HEK293 (cell line): ENCODE measurements around the gene CPN2.

Experiments
- CTCF ChIA-PET: fragments of 350-600 bp; formaldehyde crosslinking; extraction: SDS; loops from one replicate; lab custom pipeline; 2021; ENCODE audit warnings: antibody characterized with exemption; lab: Yijun Ruan, JAX
- POLR2A ChIA-PET: fragments of 300-600 bp; formaldehyde crosslinking; extraction: SDS; loops from one replicate; lab custom pipeline; 2020; ENCODE audit warnings: antibody characterized with exemption, inconsistent platforms; lab: Yijun Ruan, JAX
- H3K27ac ChIP-seq: fragments of 200-500 bp; sonication (Bioruptor generic); 2 replicates; pipeline ENCODE4 v1.5.1; 2014; ENCODE audit warnings: low read depth, low read length, control low read depth, inconsistent platforms; ENCODE audit errors: extremely low read depth
- H3K36me3 ChIP-seq, 2 experiments: fragments of 200-500 bp in 1 of 2; sonication (Bioruptor generic) in 1 of 2; 1 replicate in 1 of 2; 2 replicates in 1 of 2; pipeline ENCODE4 v1.5.1; 2014 to 2017; ENCODE audit warnings: inconsistent platforms in 2 of 2, low read length in 2 of 2; ENCODE audit not compliant: control insufficient read depth in 2 of 2, insufficient read depth in 1 of 2
- H3K4me1 ChIP-seq: fragments of 200-500 bp; sonication (Bioruptor generic); 2 replicates; pipeline ENCODE4 v1.5.1; 2014; ENCODE audit warnings: mild to moderate bottlenecking, low read length, inconsistent platforms; ENCODE audit not compliant: control insufficient read depth, insufficient read depth
- H3K4me3 ChIP-seq: 2 replicates; pipeline ENCODE4 v1.5.1; 2011; ENCODE audit warnings: low read depth, mild to moderate bottlenecking, control low read depth, low read length, moderate library complexity
- H3K9me3 ChIP-seq: fragments of 200-500 bp; sonication (Bioruptor generic); 2 replicates; pipeline ENCODE4 v1.5.1; 2014; ENCODE audit warnings: low read depth, low read length, inconsistent platforms; ENCODE audit not compliant: control insufficient read depth, insufficient read depth
- FEZF1 ChIP-seq: fragments of 450-650 bp; formaldehyde crosslinking; IDR thresholded peaks from 2 replicates; pipeline ENCODE4 v1.5.1; 2016; ENCODE audit warnings: missing biosample characterization, missing genetic modification characterization
- INSM2 ChIP-seq: fragments of 450-650 bp; formaldehyde crosslinking; IDR thresholded peaks from 2 replicates; pipeline ENCODE4 v1.5.1; 2016; ENCODE audit warnings: missing biosample characterization, missing genetic modification characterization
- KLF8 ChIP-seq: fragments of 450-650 bp; formaldehyde crosslinking; IDR thresholded peaks from 2 replicates; pipeline ENCODE4 v1.5.1; 2016; ENCODE audit warnings: missing biosample characterization, missing genetic modification characterization
- PBX3 ChIP-seq: sonication (generic); formaldehyde crosslinking; IDR thresholded peaks from 2 replicates; pipeline ENCODE4 v1.8.1; 2022; ENCODE audit warnings: mild to moderate bottlenecking, moderate library complexity, missing genetic modification reagents
- PRDM1 ChIP-seq: fragments of 450-650 bp; formaldehyde crosslinking; IDR thresholded peaks from 2 replicates; pipeline ENCODE4; 2016; ENCODE audit warnings: missing biosample characterization, missing genetic modification characterization
- PRDM6 ChIP-seq: fragments of 450-650 bp; formaldehyde crosslinking; IDR thresholded peaks from 2 replicates; pipeline ENCODE4 v1.5.1; 2017; ENCODE audit warnings: missing biosample characterization, missing genetic modification characterization
- REPIN1 ChIP-seq: fragments of 450-650 bp; formaldehyde crosslinking; IDR thresholded peaks from 2 replicates; pipeline ENCODE4 v1.5.1; 2017; ENCODE audit warnings: missing biosample characterization, missing genetic modification characterization, low read depth
- SETDB1 ChIP-seq: IDR thresholded peaks from one replicate; pipeline ENCODE4 v1.6.1; 2017; ENCODE audit warnings: mild to moderate bottlenecking, low read length, moderate library complexity, mixed read lengths; ENCODE audit not compliant: insufficient read length
- SP3 ChIP-seq: fragments of 450-650 bp; formaldehyde crosslinking; IDR thresholded peaks from 2 replicates; pipeline ENCODE4 v1.5.1; 2016; ENCODE audit warnings: missing biosample characterization, missing genetic modification characterization
- SP7 ChIP-seq: fragments of 450-650 bp; formaldehyde crosslinking; IDR thresholded peaks from 2 replicates; pipeline ENCODE4 v1.5.1; 2016; ENCODE audit warnings: missing biosample characterization, missing genetic modification characterization
- ZBTB1 ChIP-seq: fragments of 450-650 bp; formaldehyde crosslinking; IDR thresholded peaks from 2 replicates; pipeline ENCODE4 v1.5.1; 2016; ENCODE audit warnings: missing biosample characterization, missing genetic modification characterization
- ZBTB11 ChIP-seq: fragments of 450-650 bp; formaldehyde crosslinking; conservative IDR thresholded peaks from 2 replicates; pipeline ENCODE4 v1.5.1; 2016; ENCODE audit warnings: low read depth, missing biosample characterization, missing genetic modification characterization
- ZNF146 ChIP-seq: fragments of 450-650 bp; formaldehyde crosslinking; IDR thresholded peaks from 2 replicates; pipeline ENCODE4 v1.5.1; 2016; ENCODE audit warnings: missing biosample characterization, missing genetic modification characterization
- ZNF175 ChIP-seq: fragments of 450-650 bp; formaldehyde crosslinking; IDR thresholded peaks from 2 replicates; pipeline ENCODE4 v1.5.1; 2016; ENCODE audit warnings: missing biosample characterization, missing genetic modification characterization
- ZNF350 ChIP-seq: fragments of 450-650 bp; formaldehyde crosslinking; IDR thresholded peaks from 2 replicates; pipeline ENCODE4 v1.5.0; 2017; ENCODE audit warnings: missing biosample characterization, mild to moderate bottlenecking, missing genetic modification characterization
- ZNF362 ChIP-seq: fragments of 450-650 bp; formaldehyde crosslinking; IDR thresholded peaks from 2 replicates; pipeline ENCODE4 v1.5.1; 2016; ENCODE audit warnings: missing biosample characterization, missing genetic modification characterization
- ZNF404 ChIP-seq: fragments of 450-650 bp; formaldehyde crosslinking; IDR thresholded peaks from 2 replicates; pipeline ENCODE4 v1.5.1; 2017; ENCODE audit warnings: missing biosample characterization, missing genetic modification characterization
- ZNF433 ChIP-seq: fragments of 450-650 bp; formaldehyde crosslinking; IDR thresholded peaks from 2 replicates; pipeline ENCODE4 v1.5.1; 2016; ENCODE audit warnings: missing biosample characterization, missing genetic modification characterization, low read depth
- ZNF449 ChIP-seq: fragments of 450-650 bp; formaldehyde crosslinking; IDR thresholded peaks from 2 replicates; pipeline ENCODE4 v1.5.1; 2017; ENCODE audit warnings: missing biosample characterization, mild to moderate bottlenecking, missing genetic modification characterization, moderate library complexity

Gene CPN2

GRCh38 chr3:194296454-194297263 is 54.5 kb downstream of the CPN2 start:
- CTCF ChIA-PET, result interaction anchor here (0.6 to 1.2 kb wide), 2 partner anchors 12 to 160 kb away, joined by 3 to 5 read pairs; no protein-coding TSS in a partner anchor
- no peaks in the 10 kb centered on the region for H3K4me1 ChIP-seq
- no peak overlapping the region; the same call in none of the 2 replicates for H3K4me3 ChIP-seq
- H3K27ac ChIP-seq, result no peak overlapping the region
- H3K9me3 ChIP-seq, result no peaks in the 10 kb centered on the region
- no peaks in the 10 kb centered on the region for H3K36me3 ChIP-seq
- TF ChIP-seq ZNF362, result 0 out of 2 replicates have a peak, but pooled peaks have one; percentile 11
- TF ChIP-seq REPIN1 (tag by site-specific recombination), result no peak
- TF ChIP-seq SETDB1, result no peak
- TF ChIP-seq ZNF433 (tag by site-specific recombination), result no peak
- TF ChIP-seq ZNF350 (tag by site-specific recombination), result no peak
- peak; percentile 77 for TF ChIP-seq PRDM1 (tag by site-specific recombination)
- TF ChIP-seq SP7, result peak; percentile 64
- no peak for TF ChIP-seq ZBTB1 (tag by site-specific recombination)
- TF ChIP-seq PRDM6, result 0 out of 2 replicates have a peak, but pooled peaks have one; percentile 38
- POLR2A ChIA-PET, result no interaction called here

GRCh38 chr3:194294895-194295214 is 56.3 kb downstream of the CPN2 start:
- Histone ChIP-seq H3K27ac (no peak overlapping the region), H3K4me1 (no peaks in the 10 kb centered on the region), H3K9me3 (no peaks in the 10 kb centered on the region), H3K4me3 (no peak overlapping the region), H3K36me3 (no peaks in the 10 kb centered on the region)
- ChIA-PET POLR2A (no interaction called here), CTCF (interaction anchor here (1.1 kb wide), 1 partner anchor 23 kb away, joined by 3 read pairs; no protein-coding TSS in a partner anchor)
- TF ChIP-seq ZNF146, result no peak
- no peak for TF ChIP-seq INSM2 (tag by site-specific recombination)
- no peak for TF ChIP-seq ZBTB11 (tag by site-specific recombination)
- TF ChIP-seq ZNF175, result no peak
- TF ChIP-seq FEZF1, result no peak
- TF ChIP-seq PBX3 (CRISPR knock-in tag), result no peak
- TF ChIP-seq ZNF404 (tag by site-specific recombination), result no peak
- TF ChIP-seq KLF8, result no peak
- TF ChIP-seq SP3 (tag by site-specific recombination), result no peak
- no peak for TF ChIP-seq ZNF449 (tag by site-specific recombination)
